ENCODE measurements around the gene WDR46. TPM values are rescaled to one million over a fixed set of nuclear protein-coding genes. Genes with fewer than 3 reads are reported as not detected.

Gene WDR46
- total RNA-seq, 2 donors from 2014 or later, result 51.2 to 98.7 TPM

- Mint-ChIP-seq H3K4me1 (peaks cover 31% of the 10 kb centered on the region), H3K27me3 (peaks cover under 1% of the 10 kb centered on the region), H3K4me3 (peak overlapping the region; percentile 87), H3K27ac (peak overlapping the region; percentile 93), H3K36me3 (ENCODE audit: low read depth) (peaks cover 43% of the 10 kb centered on the region), H3K9me3 (no peaks in the 10 kb centered on the region)
- ATAC-seq (replicated peaks), result peak; percentile 90
Measured at GRCh38 chr6:33248932-33249731, 39.9 kb downstream of the WDR46 start.

- Mint-ChIP-seq H3K36me3 (ENCODE audit: low read depth) (peaks cover 41% of the 10 kb centered on the region), H3K4me3 (peak overlapping the region; percentile 87), H3K27ac (peak overlapping the region; percentile 93), H3K9me3 (no peaks in the 10 kb centered on the region), H3K27me3 (peaks cover 3% of the 10 kb centered on the region), H3K4me1 (peaks cover 31% of the 10 kb centered on the region)
- ATAC-seq (replicated peaks), result peak; percentile 16
Measured at GRCh38 chr6:33248643-33248931, 40.5 kb downstream of the WDR46 start.

GRCh38 chr6:33247977-33248642, 40.9 kb downstream of the WDR46 start:
- Mint-ChIP-seq H3K27me3 (peaks cover 3% of the 10 kb centered on the region), H3K27ac (peak overlapping the region; percentile 93), H3K36me3 (ENCODE audit: low read depth) (peaks cover 39% of the 10 kb centered on the region), H3K4me3 (peak overlapping the region; percentile 87), H3K4me1 (peaks cover 31% of the 10 kb centered on the region), H3K9me3 (no peaks in the 10 kb centered on the region)
- peak; percentile 30 for ATAC-seq (replicated peaks)

- Mint-ChIP-seq H3K4me3 (no peak overlapping the region), H3K27me3 (peaks cover 16% of the 10 kb centered on the region), H3K9me3 (no peaks in the 10 kb centered on the region), H3K27ac (no peak overlapping the region), H3K36me3 (ENCODE audit: low read depth) (no peaks in the 10 kb centered on the region), H3K4me1 (peaks cover 15% of the 10 kb centered on the region)
- ATAC-seq (replicated peaks), result no peak
Measured at GRCh38 chr6:33243476-33243875, 45.6 kb downstream of the WDR46 start.

GRCh38 chr6:33241968-33242367, 47.1 kb downstream of the WDR46 start:
- Mint-ChIP-seq H3K27me3 (peaks cover 16% of the 10 kb centered on the region), H3K36me3 (ENCODE audit: low read depth) (no peaks in the 10 kb centered on the region), H3K4me1 (peaks cover 14% of the 10 kb centered on the region), H3K27ac (peak overlapping the region; percentile 67), H3K4me3 (peak overlapping the region; percentile 51), H3K9me3 (no peaks in the 10 kb centered on the region)
- peak; percentile 97 for ATAC-seq (replicated peaks)

GRCh38 chr6:33237741-33238140, 51.3 kb downstream of the WDR46 start:
- Mint-ChIP-seq H3K4me3 (no peak overlapping the region), H3K36me3 (ENCODE audit: low read depth) (no peaks in the 10 kb centered on the region), H3K4me1 (peaks cover 14% of the 10 kb centered on the region), H3K9me3 (no peaks in the 10 kb centered on the region), H3K27ac (no peak overlapping the region), H3K27me3 (peaks cover 30% of the 10 kb centered on the region)
- ATAC-seq (replicated peaks), result no peak

- H3K27me3 Mint-ChIP-seq, result peaks cover 27% of the 10 kb centered on the region
- no peak overlapping the region for H3K27ac Mint-ChIP-seq
- ATAC-seq (replicated peaks), result no peak
- peaks cover 7% of the 10 kb centered on the region for H3K4me1 Mint-ChIP-seq
- H3K36me3 Mint-ChIP-seq (ENCODE audit: low read depth), result no peaks in the 10 kb centered on the region
- no peaks in the 10 kb centered on the region for H3K9me3 Mint-ChIP-seq
- H3K4me3 Mint-ChIP-seq, result no peak overlapping the region
Measured at GRCh38 chr6:33236852-33237251, 52.2 kb downstream of the WDR46 start.

GRCh38 chr6:33236328-33236727, 52.7 kb downstream of the WDR46 start:
- Mint-ChIP-seq H3K4me3 (no peak overlapping the region), H3K9me3 (no peaks in the 10 kb centered on the region), H3K4me1 (peaks cover 3% of the 10 kb centered on the region), H3K36me3 (ENCODE audit: low read depth) (no peaks in the 10 kb centered on the region), H3K27ac (no peak overlapping the region), H3K27me3 (peaks cover 30% of the 10 kb centered on the region)
- no peak for ATAC-seq (replicated peaks)

GRCh38 chr6:33235221-33235634, 53.8 kb downstream of the WDR46 start:
- Mint-ChIP-seq H3K4me1 (peaks cover 3% of the 10 kb centered on the region), H3K9me3 (no peaks in the 10 kb centered on the region), H3K27ac (no peak overlapping the region), H3K36me3 (ENCODE audit: low read depth) (no peaks in the 10 kb centered on the region), H3K4me3 (no peak overlapping the region), H3K27me3 (peaks cover 28% of the 10 kb centered on the region)
- no peak for ATAC-seq (replicated peaks)

Other genes with a start within 250 kb of the WDR46 start
- gene HLA-DPA1, start 215.6 kb downstream of the WDR46 start, total RNA-seq, result 100 to 1,000 TPM in 1 of 2 donors, 10 to 100 TPM in 1; 40.5 to 136 TPM
- 10 to 100 TPM; 21.4 to 69.1 TPM for gene HLA-DPB1, start 213.2 kb downstream of the WDR46 start, total RNA-seq
- gene COL11A2, start 96.8 kb downstream of the WDR46 start, total RNA-seq, result 1 to 10 TPM; 1.2 to 3.3 TPM
- gene RXRB, start 88.6 kb downstream of the WDR46 start, total RNA-seq, result 10 to 100 TPM; 31.0 to 68.7 TPM
- 10 to 100 TPM; 50.5 to 65.0 TPM for gene SLC39A7, start 88.4 kb downstream of the WDR46 start, total RNA-seq
- gene HSD17B8, start 84.6 kb downstream of the WDR46 start, total RNA-seq, result 10 to 100 TPM in 1 of 2 donors, 1 to 10 TPM in 1; 3.4 to 13.1 TPM
- gene RING1, start 80.7 kb downstream of the WDR46 start, total RNA-seq, result 10 to 100 TPM; 22.7 to 25.1 TPM
- 10 to 100 TPM; 42.5 to 43.2 TPM for gene VPS52, start 17.4 kb downstream of the WDR46 start, total RNA-seq
- gene RPS18, start 17.2 kb downstream of the WDR46 start, total RNA-seq, result 1,000 to 10,000 TPM; 3,349 to 4,633 TPM
- 1 to 10 TPM; 4.0 to 5.8 TPM for gene B3GALT4, start 12.1 kb downstream of the WDR46 start, total RNA-seq
- 10 to 100 TPM; 57.9 to 81.2 TPM for gene PFDN6, start 362 bp upstream of the WDR46 start, total RNA-seq
- gene RGL2, start 9.7 kb upstream of the WDR46 start, total RNA-seq, result 10 to 100 TPM; 37.7 to 73.4 TPM
- 100 to 1,000 TPM; 176 to 194 TPM for gene TAPBP, start 24.8 kb upstream of the WDR46 start, total RNA-seq
- gene ZBTB22, start 28.5 kb upstream of the WDR46 start, total RNA-seq, result 10 to 100 TPM in 1 of 2 donors, 1 to 10 TPM in 1; 6.9 to 20.0 TPM
- 10 to 100 TPM; 62.2 to 77.3 TPM for gene DAXX, start 33.7 kb upstream of the WDR46 start, total RNA-seq
- 100 to 1,000 TPM; 101 to 108 TPM for gene KIFC1, start 102.6 kb upstream of the WDR46 start, total RNA-seq
- gene PHF1, start 121.8 kb upstream of the WDR46 start, total RNA-seq, result 100 to 1,000 TPM in 1 of 2 donors, 10 to 100 TPM in 1; 27.2 to 133 TPM
- 100 to 1,000 TPM; 163 to 248 TPM for gene CUTA, start 128.9 kb upstream of the WDR46 start, total RNA-seq
- 100 to 1,000 TPM in 1 of 2 donors, 10 to 100 TPM in 1; 43.2 to 156 TPM for gene SYNGAP1, start 130.8 kb upstream of the WDR46 start, total RNA-seq
- gene ZBTB9, start 165.3 kb upstream of the WDR46 start, total RNA-seq, result 10 to 100 TPM; 11.6 to 12.5 TPM

Measured in activated T-helper 17 cell treated with anti-CD3 and anti-CD28 coated beads, Interleukin-2, amount 50 U/mL, for 72 hours (primary cell).